Lower lobe of right lung (tissue), 2 donors: ENCODE measurements around the gene MCRIP2. TPM values are rescaled to one million over a fixed set of nuclear protein-coding genes. Genes with fewer than 3 reads are reported as not detected.

Experiments used
- ATAC-seq, 2 donors: fragments of 200-7000 bp; cut with Tn5 transposase; one replicate each; pipeline ENCODE4 v1.9.1; 2020 to 2022; ENCODE audit warnings: mild to moderate bottlenecking in 2 of 2, moderate library complexity in 2 of 2
- DNase-seq: peaks from one replicate; pipeline ENCODE4 v3.0.0-alpha.2; 2020
- H3K27ac ChIP-seq: fragments of 200-600 bp; one replicate; pipeline ENCODE4 v1.8.0; 2022
- H3K27me3 ChIP-seq: fragments of 200-600 bp; one replicate; pipeline ENCODE4 v1.8.0; 2022; ENCODE audit warnings: low read depth
- H3K36me3 ChIP-seq: fragments of 200-600 bp; one replicate; pipeline ENCODE4 v1.8.0; 2022; ENCODE audit warnings: mild to moderate bottlenecking
- H3K4me1 ChIP-seq: fragments of 200-600 bp; one replicate; pipeline ENCODE4 v1.8.0; 2022
- H3K4me3 ChIP-seq: fragments of 200-600 bp; one replicate; pipeline ENCODE4 v1.8.0; 2022; ENCODE audit warnings: mild to moderate bottlenecking
- H3K9me3 ChIP-seq: fragments of 200-600 bp; one replicate; pipeline ENCODE4 v1.8.0; 2022
- CTCF ChIP-seq: fragments of 200-600 bp; IDR thresholded peaks from one replicate; pipeline ENCODE4 v1.8.0; 2022; ENCODE audit warnings: antibody characterized with exemption, mild to moderate bottlenecking
- intact Hi-C: fragments of 100-400 bp; cut with DNase I; formaldehyde crosslinking; loops from one replicate; pipeline ENCODE4 v1.11.0; 2022
- total RNA-seq: library from RNA; stranded (reverse); fragmentation: NEBNext Ultra II Directional; extraction: Animal tissue kit (Norgen Biotek cat#: 25700); gene quantifications from one replicate; pipeline ENCODE4 v1.2.1, GENCODE V29; 2021
- donor health status: DM: no; HTN: yes; CAD: no; lungs with severe emphysema.

Gene MCRIP2
- total RNA-seq, 1 donor from 2014 or later = 47.7 TPM

GRCh38 chr16:666572-666971 lies 24.9 kb downstream of the MCRIP2 start:
- intact Hi-C loops = no loop called here

DNA sequence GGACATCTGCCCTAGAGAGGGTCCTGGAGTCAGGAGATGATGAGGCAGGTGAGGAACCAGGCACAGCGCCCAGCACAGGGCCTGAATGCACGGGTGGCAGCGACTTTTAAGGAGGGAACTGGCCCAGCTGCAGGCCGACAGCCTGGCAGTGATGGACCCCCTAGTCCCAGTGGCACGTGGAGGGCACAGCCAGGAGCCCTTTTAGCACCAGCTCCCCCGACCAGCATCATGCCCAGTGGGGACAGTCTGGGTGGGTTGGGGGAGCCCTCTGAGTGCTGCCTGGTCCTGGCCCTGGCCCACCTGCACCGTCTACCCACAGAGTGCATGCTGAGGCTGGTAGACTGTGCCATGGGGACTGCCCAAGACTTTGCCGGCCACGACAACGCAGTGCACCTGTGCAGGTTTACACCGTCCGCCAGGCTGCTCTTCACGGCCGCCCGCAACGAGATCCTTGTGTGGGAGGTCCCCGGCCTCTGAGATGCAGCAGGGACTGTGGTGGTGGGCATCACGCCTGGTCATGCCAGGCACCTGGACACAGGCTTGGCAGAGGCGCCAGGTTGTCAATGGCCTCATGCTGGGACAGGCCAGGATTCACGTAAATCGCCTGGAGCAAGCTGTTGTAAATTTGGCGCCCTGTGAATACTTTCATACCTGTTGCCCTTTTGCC lies 25.6 kb downstream of the MCRIP2 start:
- peaks cover 31% of the 10 kb centered on the region for H3K36me3 ChIP-seq
- H3K27ac ChIP-seq = peak overlapping the region; percentile 87
- no peaks in the 10 kb centered on the region for H3K27me3 ChIP-seq
- H3K4me1 ChIP-seq = peaks cover 18% of the 10 kb centered on the region
- peak overlapping the region; percentile 96 for H3K4me3 ChIP-seq
- H3K9me3 ChIP-seq = no peaks in the 10 kb centered on the region
- ATAC-seq = no peak
- TF ChIP-seq CTCF = no peak
- intact Hi-C loops = no loop called here
- no peak for DNase-seq

More at GRCh38 chr16:666572-666971, 24.9 kb downstream of the MCRIP2 start:
- DNase-seq (no peak), ATAC-seq (no peak)
- Histone ChIP-seq H3K4me1 (peaks cover 20% of the 10 kb centered on the region), H3K4me3 (no peak overlapping the region), H3K36me3 (peaks cover 24% of the 10 kb centered on the region), H3K27ac (no peak overlapping the region), H3K9me3 (no peaks in the 10 kb centered on the region), H3K27me3 (no peaks in the 10 kb centered on the region)
- no peak for TF ChIP-seq CTCF

DNA sequence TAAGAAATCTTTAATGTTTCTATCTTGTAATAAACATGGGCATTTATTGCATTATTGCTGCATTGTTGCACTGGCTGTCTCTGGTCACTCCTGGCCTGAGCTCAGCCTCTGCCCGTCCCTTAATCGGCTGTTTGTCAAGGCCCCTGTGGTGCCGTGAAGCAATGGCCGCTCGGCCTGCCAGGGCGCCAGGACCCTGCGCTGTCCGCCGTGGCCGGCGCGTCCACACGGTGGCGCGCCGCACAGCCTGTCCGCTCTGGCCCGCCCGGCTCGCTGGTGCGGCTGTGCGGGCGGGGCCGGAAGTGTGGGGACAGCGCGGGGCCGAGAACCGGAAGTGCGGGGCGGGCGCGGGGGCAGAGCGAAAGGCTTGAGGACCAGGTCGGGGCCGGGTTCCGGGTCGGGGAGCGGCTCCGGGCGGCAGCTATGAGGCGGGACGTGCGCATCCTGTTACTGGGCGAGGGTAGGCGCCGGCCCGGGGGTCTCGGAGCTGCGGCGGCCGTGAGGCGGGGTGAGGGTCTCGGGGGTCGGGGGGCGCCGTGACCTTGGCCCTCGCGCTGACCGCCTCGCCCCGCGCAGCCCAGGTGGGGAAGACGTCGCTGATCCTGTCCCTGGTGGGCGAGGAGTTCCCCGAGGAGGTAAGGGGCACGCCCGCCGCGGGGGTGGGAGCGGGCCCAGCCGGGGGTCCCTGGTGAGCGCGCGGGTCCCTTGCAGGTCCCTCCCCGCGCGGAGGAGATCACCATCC lies 26.3 kb downstream of the MCRIP2 start, which contains the start of gene RHOT2:
TSS of gene RHOT2 (plus strand) at position 353 of the 739 bp plus-strand sequence. CDS start at position 421, 68 bp downstream.
- TF ChIP-seq CTCF = peak; percentile 87
- no peaks in the 10 kb centered on the region for H3K9me3 ChIP-seq
- no peaks in the 10 kb centered on the region for H3K27me3 ChIP-seq
- peaks cover 18% of the 10 kb centered on the region for H3K4me1 ChIP-seq
- DNase-seq = peak; percentile 96
- peak; percentile 95 to 97 for ATAC-seq
- H3K27ac ChIP-seq = peak within 1 kb of the TSS; percentile 87
- H3K36me3 ChIP-seq = peaks cover 38% of the 10 kb centered on the region
- intact Hi-C loops = no loop called here
- peak within 1 kb of the TSS; percentile 96 for H3K4me3 ChIP-seq

GRCh38 chr16:668519-669171 lies 27.0 kb downstream of the MCRIP2 start:
- intact Hi-C loops = no loop called here
- DNase-seq = no peak
- peak; percentile 0 to 11 for ATAC-seq
- Histone ChIP-seq H3K36me3 (peaks cover 45% of the 10 kb centered on the region), H3K27me3 (no peaks in the 10 kb centered on the region), H3K4me3 (peak overlapping the region; percentile 96), H3K9me3 (no peaks in the 10 kb centered on the region), H3K4me1 (peaks cover 18% of the 10 kb centered on the region), H3K27ac (peak overlapping the region; percentile 87)
- TF ChIP-seq CTCF = no peak

DNA sequence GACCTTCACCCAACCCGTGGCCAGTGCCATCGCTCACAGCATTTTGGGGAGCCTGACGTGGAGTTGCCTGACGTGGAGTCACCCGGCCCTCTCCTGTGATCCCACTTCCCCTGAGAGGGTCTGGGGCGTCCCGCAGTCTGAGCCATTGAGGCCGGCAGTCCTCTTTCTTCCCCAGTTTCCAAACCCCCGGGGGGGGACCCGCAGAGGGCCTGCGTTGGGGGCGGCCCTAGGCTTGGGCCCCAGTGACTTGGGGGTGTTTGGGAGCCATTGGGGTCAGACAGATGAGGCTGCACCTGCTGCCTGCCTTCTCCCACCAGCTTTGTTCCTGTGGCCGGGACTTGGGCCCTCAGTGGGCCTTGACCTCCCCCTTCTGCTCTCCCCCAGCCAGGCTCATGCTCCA lies 28.0 kb downstream of the MCRIP2 start:
- Histone ChIP-seq H3K27me3 (no peaks in the 10 kb centered on the region), H3K4me1 (peaks cover 22% of the 10 kb centered on the region), H3K4me3 (no peak overlapping the region), H3K36me3 (peaks cover 49% of the 10 kb centered on the region), H3K9me3 (no peaks in the 10 kb centered on the region), H3K27ac (no peak overlapping the region)
- no peak for TF ChIP-seq CTCF
- ATAC-seq (no peak), DNase-seq (no peak)
- intact Hi-C loops = no loop called here
